T-helper 2 cell treated with Interferon-gamma antibody and Interleukin-4, amounts not matched to agents 5 μg/mL and 100 μg/mL, for 36 hours (primary cell): Measurements from ENCODE around the gene CCSER2.
A peak's percentile ranks its signal among the peaks of the same experiment; 100 is the strongest.

Source experiments
- DNase-seq: peaks from one replicate; pipeline ENCODE4 v3.0.0; 2021; ENCODE audit warnings: low spot score
- H3K27ac Mint-ChIP-seq: one replicate; pipeline ENCODE4 v1.8.0; 2021; ENCODE audit warnings: mild to moderate bottlenecking, mixed read lengths
- H3K27me3 Mint-ChIP-seq: one replicate; pipeline ENCODE4 v1.8.0; 2021; ENCODE audit warnings: low read depth, mixed read lengths
- H3K36me3 Mint-ChIP-seq: one replicate; pipeline ENCODE4 v1.8.0; 2021; ENCODE audit warnings: low read depth, mixed read lengths
- H3K4me1 Mint-ChIP-seq: one replicate; pipeline ENCODE4 v1.8.0; 2021; ENCODE audit warnings: low read depth, mixed read lengths
- H3K4me3 Mint-ChIP-seq: one replicate; pipeline ENCODE4 v1.8.0; 2022; ENCODE audit warnings: mild to moderate bottlenecking, moderate library complexity, mixed read lengths
- H3K9me3 Mint-ChIP-seq: one replicate; pipeline ENCODE4 v1.8.0; 2021; ENCODE audit warnings: mixed read lengths

The CCSER2 gene

GRCh38 chr10:84329196-84329611 is 815 bp downstream of the CCSER2 start:
- peaks cover 15% of the 10 kb centered on the region for H3K36me3 Mint-ChIP-seq
- H3K9me3 Mint-ChIP-seq, result no peaks in the 10 kb centered on the region
- peak overlapping the region; percentile 100 for H3K27ac Mint-ChIP-seq
- peaks cover 41% of the 10 kb centered on the region for H3K4me1 Mint-ChIP-seq
- H3K27me3 Mint-ChIP-seq, result peaks cover 14% of the 10 kb centered on the region
- DNase-seq, result peak; percentile 71
- peak overlapping the region; percentile 96 for H3K4me3 Mint-ChIP-seq

GRCh38 chr10:84329986-84330651 is 1.7 kb downstream of the CCSER2 start:
- Mint-ChIP-seq H3K4me1 (peaks cover 47% of the 10 kb centered on the region), H3K4me3 (peak overlapping the region; percentile 96), H3K9me3 (no peaks in the 10 kb centered on the region), H3K36me3 (peaks cover 15% of the 10 kb centered on the region), H3K27ac (peak overlapping the region; percentile 100), H3K27me3 (peaks cover 8% of the 10 kb centered on the region)
- DNase-seq, result no peak

- H3K4me1 Mint-ChIP-seq, result peaks cover 47% of the 10 kb centered on the region
- H3K4me3 Mint-ChIP-seq, result peak overlapping the region; percentile 96
Measured at GRCh38 chr10:84331091-84331490, 2.7 kb downstream of the CCSER2 start.

GRCh38 chr10:84333864-84334451 is 5.6 kb downstream of the CCSER2 start:
- Mint-ChIP-seq H3K36me3 (peaks cover 18% of the 10 kb centered on the region), H3K4me3 (peak overlapping the region; percentile 50), H3K27ac (peak overlapping the region; percentile 81), H3K27me3 (no peaks in the 10 kb centered on the region), H3K4me1 (peaks cover 46% of the 10 kb centered on the region), H3K9me3 (no peaks in the 10 kb centered on the region)
- peak; percentile 70 for DNase-seq

More at GRCh38 chr10:84331091-84331490, 2.7 kb downstream of the CCSER2 start:
- Mint-ChIP-seq H3K27ac (peak overlapping the region; percentile 100), H3K27me3 (no peaks in the 10 kb centered on the region), H3K36me3 (peaks cover 15% of the 10 kb centered on the region), H3K9me3 (no peaks in the 10 kb centered on the region)
- DNase-seq, result no peak

- DNase-seq, result no peak
- H3K27ac Mint-ChIP-seq, result peak overlapping the region; percentile 78
- H3K4me1 Mint-ChIP-seq, result peaks cover 41% of the 10 kb centered on the region
- H3K4me3 Mint-ChIP-seq, result peak overlapping the region; percentile 37
- no peaks in the 10 kb centered on the region for H3K27me3 Mint-ChIP-seq
- peaks cover 18% of the 10 kb centered on the region for H3K36me3 Mint-ChIP-seq
- no peaks in the 10 kb centered on the region for H3K9me3 Mint-ChIP-seq
Measured at GRCh38 chr10:84334811-84335210, 6.4 kb downstream of the CCSER2 start.

- no peak overlapping the region for H3K4me3 Mint-ChIP-seq
- peaks cover 39% of the 10 kb centered on the region for H3K4me1 Mint-ChIP-seq
- peaks cover 18% of the 10 kb centered on the region for H3K36me3 Mint-ChIP-seq
- H3K9me3 Mint-ChIP-seq, result no peaks in the 10 kb centered on the region
- no peak for DNase-seq
- H3K27ac Mint-ChIP-seq, result no peak overlapping the region
- H3K27me3 Mint-ChIP-seq, result no peaks in the 10 kb centered on the region
Measured at GRCh38 chr10:84335516-84335915, 7.1 kb downstream of the CCSER2 start.

GRCh38 chr10:84336406-84337090 is 8.2 kb downstream of the CCSER2 start:
- Mint-ChIP-seq H3K27ac (no peak overlapping the region), H3K4me3 (no peak overlapping the region), H3K4me1 (peaks cover 35% of the 10 kb centered on the region), H3K36me3 (peaks cover 16% of the 10 kb centered on the region), H3K27me3 (no peaks in the 10 kb centered on the region), H3K9me3 (no peaks in the 10 kb centered on the region)
- no peak for DNase-seq

GRCh38 chr10:84337199-84337598 is 8.8 kb downstream of the CCSER2 start:
- no peaks in the 10 kb centered on the region for H3K27me3 Mint-ChIP-seq

GRCh38 chr10:84339025-84339424 is 10.6 kb downstream of the CCSER2 start:
- H3K4me3 Mint-ChIP-seq, result no peak overlapping the region
- no peaks in the 10 kb centered on the region for H3K27me3 Mint-ChIP-seq
- H3K9me3 Mint-ChIP-seq, result no peaks in the 10 kb centered on the region
- no peak overlapping the region for H3K27ac Mint-ChIP-seq
- no peak for DNase-seq
- H3K4me1 Mint-ChIP-seq, result peaks cover 48% of the 10 kb centered on the region
- H3K36me3 Mint-ChIP-seq, result peaks cover 22% of the 10 kb centered on the region

More at GRCh38 chr10:84337199-84337598, 8.8 kb downstream of the CCSER2 start:
- no peak overlapping the region for H3K27ac Mint-ChIP-seq
- no peaks in the 10 kb centered on the region for H3K9me3 Mint-ChIP-seq
- H3K4me3 Mint-ChIP-seq, result no peak overlapping the region
- no peak for DNase-seq
- H3K36me3 Mint-ChIP-seq, result peaks cover 17% of the 10 kb centered on the region
- peaks cover 39% of the 10 kb centered on the region for H3K4me1 Mint-ChIP-seq

- Mint-ChIP-seq H3K36me3 (peaks cover 31% of the 10 kb centered on the region), H3K4me3 (no peak overlapping the region), H3K9me3 (no peaks in the 10 kb centered on the region), H3K27ac (no peak overlapping the region), H3K27me3 (no peaks in the 10 kb centered on the region), H3K4me1 (peaks cover 49% of the 10 kb centered on the region)
- DNase-seq, result no peak
Measured at GRCh38 chr10:84340187-84340586, 11.8 kb downstream of the CCSER2 start.

- H3K4me1 Mint-ChIP-seq, result peaks cover 49% of the 10 kb centered on the region
- H3K27me3 Mint-ChIP-seq, result no peaks in the 10 kb centered on the region
- H3K4me3 Mint-ChIP-seq, result peak overlapping the region; percentile 4
- no peak for DNase-seq
- H3K36me3 Mint-ChIP-seq, result peaks cover 31% of the 10 kb centered on the region
- no peaks in the 10 kb centered on the region for H3K9me3 Mint-ChIP-seq
- H3K27ac Mint-ChIP-seq, result peak overlapping the region; percentile 0
Measured at GRCh38 chr10:84340632-84341537, 12.5 kb downstream of the CCSER2 start.

- no peak overlapping the region for H3K27ac Mint-ChIP-seq
- H3K4me3 Mint-ChIP-seq, result peak overlapping the region; percentile 32
- H3K27me3 Mint-ChIP-seq, result no peaks in the 10 kb centered on the region
- peaks cover 33% of the 10 kb centered on the region for H3K36me3 Mint-ChIP-seq
- no peaks in the 10 kb centered on the region for H3K9me3 Mint-ChIP-seq
- peaks cover 49% of the 10 kb centered on the region for H3K4me1 Mint-ChIP-seq
- no peak for DNase-seq
Measured at GRCh38 chr10:84341538-84341856, 13.1 kb downstream of the CCSER2 start.

GRCh38 chr10:84341983-84342382 is 13.6 kb downstream of the CCSER2 start:
- no peak overlapping the region for H3K4me3 Mint-ChIP-seq
- H3K27ac Mint-ChIP-seq, result no peak overlapping the region
- no peaks in the 10 kb centered on the region for H3K9me3 Mint-ChIP-seq
- H3K27me3 Mint-ChIP-seq, result no peaks in the 10 kb centered on the region
- no peak for DNase-seq
- H3K4me1 Mint-ChIP-seq, result peaks cover 49% of the 10 kb centered on the region
- peaks cover 36% of the 10 kb centered on the region for H3K36me3 Mint-ChIP-seq
